ENCODE measurements around the gene NOC4L. TPM values are rescaled to one million over a fixed set of nuclear protein-coding genes. Genes with fewer than 3 reads are reported as not detected.

Gene NOC4L
- total RNA-seq, 1 donor from 2014 or later: 16.5 TPM

GRCh38 chr12:132129007-132129406 lies 15.2 kb upstream of the NOC4L start:
- H3K36me3 ChIP-seq (ENCODE audit: insufficient read depth, low read length): peaks cover 34% of the 10 kb centered on the region
- peaks cover 59% of the 10 kb centered on the region for H3K36me3 Mint-ChIP-seq (ENCODE audit: low read depth, unreplicated experiment)
- H3K4me3 Mint-ChIP-seq (ENCODE audit: unreplicated experiment): no peak overlapping the region

GRCh38 chr12:132130690-132131089 lies 13.6 kb upstream of the NOC4L start:
- no peaks in the 10 kb centered on the region for H3K27me3 Mint-ChIP-seq (ENCODE audit: low read depth, unreplicated experiment)
- Histone ChIP-seq H3K4me1 (ENCODE audit: insufficient read depth, low read length) (no peaks in the 10 kb centered on the region), H3K79me2 (ENCODE audit: insufficient read depth, low read length) (no peaks in the 10 kb centered on the region), H3K27me3 (ENCODE audit: insufficient read depth, low read length) (no peaks in the 10 kb centered on the region), H4K20me1 (ENCODE audit: insufficient read depth, low read length) (no peaks in the 10 kb centered on the region), H3K27ac (ENCODE audit: low read depth, low read length) (no peak overlapping the region), H2AFZ (ENCODE audit: low read depth, low read length) (no peak overlapping the region), H3K9ac (ENCODE audit: low read length) (no peak overlapping the region), H3K9me3 (ENCODE audit: insufficient read depth, low read depth, low read length) (peaks cover 3% of the 10 kb centered on the region), H3K4me3 (ENCODE audit: insufficient read depth, low read depth, low read length) (no peak overlapping the region), H3K4me2 (ENCODE audit: low read length) (no peak overlapping the region), H3K36me3 (ENCODE audit: insufficient read depth, low read length) (peaks cover 26% of the 10 kb centered on the region)
- peaks cover 45% of the 10 kb centered on the region for H3K36me3 Mint-ChIP-seq (ENCODE audit: low read depth, unreplicated experiment)
- H3K4me1 Mint-ChIP-seq (ENCODE audit: low read depth, unreplicated experiment): no peaks in the 10 kb centered on the region
- TF ChIP-seq CTCF (IDR thresholded peaks at IDR 0.05; ENCODE audit: insufficient read depth, low read depth, low read length): no peak
- TF ChIP-seq EZH2 (IDR thresholded peaks at IDR 0.05; ENCODE audit: insufficient read depth, low read length): no peak
- no peak overlapping the region for H3K27ac Mint-ChIP-seq (ENCODE audit: unreplicated experiment)
- no peak overlapping the region for H3K4me3 Mint-ChIP-seq (ENCODE audit: unreplicated experiment)
- H3K9me3 Mint-ChIP-seq (ENCODE audit: unreplicated experiment): peaks cover 17% of the 10 kb centered on the region
- no peak for FAIRE-seq
- no peak for DNase-seq (ENCODE audit: low read depth)

More at GRCh38 chr12:132129007-132129406, 15.2 kb upstream of the NOC4L start:
- no peak overlapping the region for H2AFZ ChIP-seq (ENCODE audit: low read depth, low read length)
- H3K9me3 Mint-ChIP-seq (ENCODE audit: unreplicated experiment): peaks cover 17% of the 10 kb centered on the region
- H3K27ac Mint-ChIP-seq (ENCODE audit: unreplicated experiment): no peak overlapping the region
- no peak overlapping the region for H3K4me3 ChIP-seq (ENCODE audit: insufficient read depth, low read depth, low read length)
- no peaks in the 10 kb centered on the region for H3K79me2 ChIP-seq (ENCODE audit: insufficient read depth, low read length)
- TF ChIP-seq CTCF (IDR thresholded peaks at IDR 0.05; ENCODE audit: insufficient read depth, low read depth, low read length) (no peak), EZH2 (IDR thresholded peaks at IDR 0.05; ENCODE audit: insufficient read depth, low read length) (no peak)
- H3K4me2 ChIP-seq (ENCODE audit: low read length): no peak overlapping the region
- no peak for FAIRE-seq
- H4K20me1 ChIP-seq (ENCODE audit: insufficient read depth, low read length): no peaks in the 10 kb centered on the region
- H3K9me3 ChIP-seq (ENCODE audit: insufficient read depth, low read depth, low read length): peaks cover 3% of the 10 kb centered on the region
- no peaks in the 10 kb centered on the region for H3K4me1 ChIP-seq (ENCODE audit: insufficient read depth, low read length)
- DNase-seq (ENCODE audit: low read depth): no peak
- H3K9ac ChIP-seq (ENCODE audit: low read length): no peak overlapping the region
- H3K27me3 Mint-ChIP-seq (ENCODE audit: low read depth, unreplicated experiment): no peaks in the 10 kb centered on the region
- H3K27ac ChIP-seq (ENCODE audit: low read depth, low read length): no peak overlapping the region
- no peaks in the 10 kb centered on the region for H3K27me3 ChIP-seq (ENCODE audit: insufficient read depth, low read length)
- H3K4me1 Mint-ChIP-seq (ENCODE audit: low read depth, unreplicated experiment): no peaks in the 10 kb centered on the region

GRCh38 chr12:132131229-132131628 lies 13.0 kb upstream of the NOC4L start:
- no peak for TF ChIP-seq EZH2 (IDR thresholded peaks at IDR 0.05; ENCODE audit: insufficient read depth, low read length)
- TF ChIP-seq CTCF (IDR thresholded peaks at IDR 0.05; ENCODE audit: insufficient read depth, low read depth, low read length): no peak
- Mint-ChIP-seq H3K36me3 (ENCODE audit: low read depth, unreplicated experiment) (peaks cover 42% of the 10 kb centered on the region), H3K4me1 (ENCODE audit: low read depth, unreplicated experiment) (no peaks in the 10 kb centered on the region), H3K27me3 (ENCODE audit: low read depth, unreplicated experiment) (no peaks in the 10 kb centered on the region), H3K9me3 (ENCODE audit: unreplicated experiment) (peaks cover 17% of the 10 kb centered on the region), H3K27ac (ENCODE audit: unreplicated experiment) (no peak overlapping the region), H3K4me3 (ENCODE audit: unreplicated experiment) (no peak overlapping the region)
- DNase-seq (ENCODE audit: low read depth) (no peak), FAIRE-seq (no peak)
- peaks cover 3% of the 10 kb centered on the region for H3K9me3 ChIP-seq (ENCODE audit: insufficient read depth, low read depth, low read length)
- H3K27ac ChIP-seq (ENCODE audit: low read depth, low read length): no peak overlapping the region
- H4K20me1 ChIP-seq (ENCODE audit: insufficient read depth, low read length): no peaks in the 10 kb centered on the region
- H3K36me3 ChIP-seq (ENCODE audit: insufficient read depth, low read length): peaks cover 21% of the 10 kb centered on the region
- no peaks in the 10 kb centered on the region for H3K27me3 ChIP-seq (ENCODE audit: insufficient read depth, low read length)
- no peaks in the 10 kb centered on the region for H3K4me1 ChIP-seq (ENCODE audit: insufficient read depth, low read length)
- H3K4me3 ChIP-seq (ENCODE audit: insufficient read depth, low read depth, low read length): no peak overlapping the region
- H3K4me2 ChIP-seq (ENCODE audit: low read length): no peak overlapping the region
- H3K9ac ChIP-seq (ENCODE audit: low read length): no peak overlapping the region
- H3K79me2 ChIP-seq (ENCODE audit: insufficient read depth, low read length): no peaks in the 10 kb centered on the region
- no peak overlapping the region for H2AFZ ChIP-seq (ENCODE audit: low read depth, low read length)
